ENCODE results near the gene ETV6. TPM values are rescaled to one million over a fixed set of nuclear protein-coding genes. Genes with fewer than 3 reads are reported as not detected.
"Not testable (repeated sequence)": the region's sequence is repeated elsewhere in the genome, so short reads cannot be mapped to it uniquely, and the experiment has no call there.

ETV6 gene
- polyA plus RNA-seq, 3 donors, result 6.8 to 45.1 (median 11.7) TPM

DNA sequence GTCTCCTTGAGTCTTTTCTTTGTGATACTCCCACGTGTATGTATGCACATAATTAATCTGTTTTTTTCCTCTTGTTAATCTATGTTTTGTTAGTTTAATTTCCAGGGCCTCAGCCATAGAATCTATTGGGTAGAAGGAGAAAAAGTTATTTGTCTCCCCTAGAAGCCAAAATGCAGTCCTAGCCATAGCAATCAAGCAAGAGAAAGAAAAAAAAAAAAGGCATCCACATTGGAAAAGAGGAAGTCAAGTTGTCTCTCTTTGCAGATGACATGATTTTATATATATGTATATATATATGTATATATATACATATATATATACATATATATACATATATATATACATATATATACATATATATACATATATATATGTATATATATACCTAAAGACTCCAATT is 25.4 kb upstream of the ETV6 start:
- Mint-ChIP-seq H3K4me3 (no peak overlapping the region), H3K27me3 (ENCODE audit: low read depth in 3 of 3) (no peaks in the 10 kb centered on the region), H3K9me3 (peaks cover 0 to 3% (median 0%) of the 10 kb centered on the region in 7 donors), H3K27ac (peak overlapping the region; percentile 39 to 80 (median 74)), H3K36me3 (no peaks in the 10 kb centered on the region), H3K4me1 (peaks cover 26% of the 10 kb centered on the region)
- Histone ChIP-seq H4K20me1 (ENCODE audit: insufficient read depth, low read length) (no peaks in the 10 kb centered on the region), H3K4me1 (ENCODE audit: control insufficient read depth in 1 of 2, insufficient read depth in 2 of 2, low read length in 2 of 2) (peaks cover 19 to 21% of the 10 kb centered on the region in 2 donors), H3K4me3 (replicated peaks in 1 of 3; ENCODE audit: low read depth in 2 of 3, low read length in 3 of 3) (peak overlapping the region in 1 of 3 experiments; percentile 53), H2AFZ (ENCODE audit: insufficient read depth, low read depth, low read length, poor library complexity, severe bottlenecking) (no peak overlapping the region), H3K36me3 (replicated peaks in 1 of 2; ENCODE audit: control insufficient read depth in 1 of 2, insufficient read depth in 2 of 2, low read length in 2 of 2) (no peaks in the 10 kb centered on the region), H3K4me2 (replicated peaks; ENCODE audit: extremely low read depth, low read length, poor library complexity, severe bottlenecking) (peak overlapping the region; percentile 66), H3K9me3 (replicated peaks in 1 of 2; ENCODE audit: control insufficient read depth in 1 of 2, insufficient read depth in 1 of 2, low read length in 2 of 2) (no peaks in the 10 kb centered on the region), H3K9ac (ENCODE audit: insufficient read depth, low read length, poor library complexity, severe bottlenecking) (no peak overlapping the region), H3K27ac (ENCODE audit: low read depth in 1 of 2, low read length in 2 of 2) (peak overlapping the region in 1 of 2 donors; percentile 72), H3K27me3 (ENCODE audit: control insufficient read depth in 2 of 2, insufficient read depth in 2 of 2, low read length in 2 of 2) (no peaks in the 10 kb centered on the region), H3K79me2 (ENCODE audit: insufficient read depth, low read length) (no peaks in the 10 kb centered on the region)
- no CpG with 5 or more reads among the region's 1 CpG for WGBS (ENCODE audit: insufficient coverage)
- TF ChIP-seq, protein P1, sequence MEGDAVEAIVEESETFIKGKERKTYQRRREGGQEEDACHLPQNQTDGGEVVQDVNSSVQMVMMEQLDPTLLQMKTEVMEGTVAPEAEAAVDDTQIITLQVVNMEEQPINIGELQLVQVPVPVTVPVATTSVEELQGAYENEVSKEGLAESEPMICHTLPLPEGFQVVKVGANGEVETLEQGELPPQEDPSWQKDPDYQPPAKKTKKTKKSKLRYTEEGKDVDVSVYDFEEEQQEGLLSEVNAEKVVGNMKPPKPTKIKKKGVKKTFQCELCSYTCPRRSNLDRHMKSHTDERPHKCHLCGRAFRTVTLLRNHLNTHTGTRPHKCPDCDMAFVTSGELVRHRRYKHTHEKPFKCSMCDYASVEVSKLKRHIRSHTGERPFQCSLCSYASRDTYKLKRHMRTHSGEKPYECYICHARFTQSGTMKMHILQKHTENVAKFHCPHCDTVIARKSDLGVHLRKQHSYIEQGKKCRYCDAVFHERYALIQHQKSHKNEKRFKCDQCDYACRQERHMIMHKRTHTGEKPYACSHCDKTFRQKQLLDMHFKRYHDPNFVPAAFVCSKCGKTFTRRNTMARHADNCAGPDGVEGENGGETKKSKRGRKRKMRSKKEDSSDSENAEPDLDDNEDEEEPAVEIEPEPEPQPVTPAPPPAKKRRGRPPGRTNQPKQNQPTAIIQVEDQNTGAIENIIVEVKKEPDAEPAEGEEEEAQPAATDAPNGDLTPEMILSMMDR (IDR thresholded peaks at IDR 0.05), result no peak
- intact Hi-C loops (cut with micrococcal nuclease), result no loop called here
- DNase-seq, result peak in 1 of 3 donors; percentile 29

DNA sequence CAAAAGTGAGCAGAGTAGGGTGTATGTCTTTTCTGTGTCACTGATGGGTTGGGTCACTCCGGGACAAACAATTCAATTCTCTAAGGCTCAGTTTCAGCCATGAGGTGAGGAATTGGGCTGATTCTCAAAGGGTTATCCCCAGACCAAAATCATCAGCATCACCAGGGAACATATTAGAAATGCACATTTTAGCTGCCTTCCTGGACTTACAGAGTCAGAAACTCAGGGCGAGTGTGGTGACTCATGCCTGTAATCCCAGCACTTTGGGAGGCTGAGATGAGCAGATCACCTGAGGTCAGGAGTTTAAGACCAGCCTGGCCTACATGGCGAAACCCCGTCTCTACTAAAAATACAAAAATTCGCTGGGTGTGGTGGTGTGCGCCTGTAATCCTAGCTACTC is 21.8 kb upstream of the ETV6 start:
- H3K27me3 Mint-ChIP-seq (ENCODE audit: low read depth in 3 of 3); H3K27ac Mint-ChIP-seq: not testable (repeated sequence)

More for the DNA sequence above, 21.8 kb upstream of the ETV6 start:
- H3K36me3 Mint-ChIP-seq; H3K79me2 ChIP-seq (ENCODE audit: insufficient read depth, low read length); H3K9me3 ChIP-seq (replicated peaks in 1 of 2; ENCODE audit: control insufficient read depth in 1 of 2, insufficient read depth in 1 of 2, low read length in 2 of 2); DNase-seq; intact Hi-C loops (cut with micrococcal nuclease); H3K4me3 ChIP-seq (replicated peaks in 1 of 3; ENCODE audit: low read depth in 2 of 3, low read length in 3 of 3); H2AFZ ChIP-seq (ENCODE audit: insufficient read depth, low read depth, low read length, poor library complexity, severe bottlenecking); H3K36me3 ChIP-seq (replicated peaks in 1 of 2; ENCODE audit: control insufficient read depth in 1 of 2, insufficient read depth in 2 of 2, low read length in 2 of 2); H3K9me3 Mint-ChIP-seq; H3K27me3 ChIP-seq (ENCODE audit: control insufficient read depth in 2 of 2, insufficient read depth in 2 of 2, low read length in 2 of 2); H3K4me3 Mint-ChIP-seq; H3K9ac ChIP-seq (ENCODE audit: insufficient read depth, low read length, poor library complexity, severe bottlenecking); H3K27ac ChIP-seq (ENCODE audit: low read depth in 1 of 2, low read length in 2 of 2); H4K20me1 ChIP-seq (ENCODE audit: insufficient read depth, low read length); H3K4me2 ChIP-seq (replicated peaks; ENCODE audit: extremely low read depth, low read length, poor library complexity, severe bottlenecking): not testable (repeated sequence)
- peaks cover 17% of the 10 kb centered on the region for H3K4me1 Mint-ChIP-seq
- H3K4me1 ChIP-seq (ENCODE audit: control insufficient read depth in 1 of 2, insufficient read depth in 2 of 2, low read length in 2 of 2), result peaks cover 14 to 15% of the 10 kb centered on the region in 2 donors
- 100% methylated on average over 5 of the region's 6 CpGs for WGBS (ENCODE audit: insufficient coverage)

Measured in CD14-positive monocyte (primary cell).